Keratinocyte (primary cell): ENCODE measurements around the gene DHX35. TPM values are rescaled to one million over a fixed set of nuclear protein-coding genes. Genes with fewer than 3 reads are reported as not detected.

ENCODE experiments used
- DNase-seq: peaks from one replicate; pipeline ENCODE4 v3.0.0-alpha.2; 2011; ENCODE audit warnings: low read depth, missing footprints, low spot score
- FAIRE-seq: peaks from 2 replicates; lab custom pipeline; 2011; peaks lifted over from hg19 to GRCh38; lab: Jason Lieb, UNC
- H2AFZ ChIP-seq: 2 replicates; pipeline ENCODE4 v1.6.0; 2012; ENCODE audit warnings: low read length, control low read depth, inconsistent platforms; ENCODE audit not compliant: control insufficient read depth
- H3K27ac ChIP-seq: 2 replicates; pipeline ENCODE4 v1.5.1; 2011; ENCODE audit warnings: low read length; ENCODE audit not compliant: control insufficient read depth, insufficient read depth
- H3K27me3 ChIP-seq: 3 replicates; pipeline ENCODE4 v1.6.0; 2011; ENCODE audit warnings: low read length; ENCODE audit not compliant: control insufficient read depth, insufficient read depth; ENCODE audit errors: extremely low read depth
- H3K36me3 ChIP-seq, 2 experiments: 2 replicates in 1 of 2; 3 replicates in 1 of 2; pipeline ENCODE4 v1.5.1; 2011; ENCODE audit warnings: low read length in 2 of 2, mild to moderate bottlenecking in 1 of 2; ENCODE audit not compliant: control insufficient read depth in 2 of 2, insufficient read depth in 2 of 2; ENCODE audit errors: extremely low read depth in 1 of 2
- H3K4me1 ChIP-seq: 3 replicates; pipeline ENCODE4 v1.5.1; 2011; ENCODE audit warnings: low read length; ENCODE audit not compliant: control insufficient read depth, insufficient read depth; ENCODE audit errors: extremely low read depth
- H3K4me2 ChIP-seq: 3 replicates; pipeline ENCODE4 v1.6.0; 2011; ENCODE audit warnings: low read depth, low read length; ENCODE audit not compliant: control insufficient read depth, insufficient read depth; ENCODE audit errors: extremely low read depth
- H3K4me3 ChIP-seq, 3 experiments: fragments of 200-600 bp in 1 of 3; sonication (generic) in 1 of 3; 2 replicates in 2 of 3; 3 replicates in 1 of 3; pipeline ENCODE4 v1.5.1; 2011 to 2016; ENCODE audit warnings: low read length in 3 of 3, mild to moderate bottlenecking in 3 of 3, control low read depth in 2 of 3, inconsistent platforms in 1 of 3, low read depth in 1 of 3, mixed read lengths in 1 of 3, mixed run types in 1 of 3, moderate library complexity in 1 of 3; ENCODE audit not compliant: control insufficient read depth in 2 of 3, insufficient read depth in 2 of 3; ENCODE audit errors: extremely low read depth in 1 of 3
- H3K79me2 ChIP-seq: 2 replicates; pipeline ENCODE4 v1.6.0; 2012; ENCODE audit warnings: low read length; ENCODE audit not compliant: control insufficient read depth, insufficient read depth
- H3K9ac ChIP-seq: 3 replicates; pipeline ENCODE4 v1.6.0; 2011; ENCODE audit warnings: low read length; ENCODE audit not compliant: control insufficient read depth, insufficient read depth; ENCODE audit errors: extremely low read depth
- H3K9me1 ChIP-seq: 3 replicates; pipeline ENCODE4 v1.6.0; 2011; ENCODE audit warnings: low read length; ENCODE audit not compliant: control insufficient read depth, insufficient read depth; ENCODE audit errors: extremely low read depth
- H3K9me3 ChIP-seq: 2 replicates; pipeline ENCODE4 v1.5.1; 2012; ENCODE audit warnings: low read depth, low read length; ENCODE audit not compliant: control insufficient read depth
- H4K20me1 ChIP-seq: 3 replicates; pipeline ENCODE4 v1.6.0; 2011; ENCODE audit warnings: low read length; ENCODE audit not compliant: control insufficient read depth, insufficient read depth; ENCODE audit errors: extremely low read depth
- EZH2 ChIP-seq: IDR thresholded peaks from one replicate; pipeline ENCODE4 v1.6.1; 2012; ENCODE audit warnings: inconsistent platforms, mild to moderate bottlenecking, low read length, moderate library complexity
- dilution Hi-C: fragments of 300-500 bp; cut with MboI; formaldehyde crosslinking; loops from one replicate; pipeline ENCODE4 v1.7.0; 2020; ENCODE audit warnings: low sequenced_read_pairs; ENCODE audit not compliant: extremely low pct_ligation_motif_present
- polyA plus RNA-seq, 5 experiments: library from polyadenylated mRNA; depleted of rRNA in 3 of 5; stranded (reverse) in 3 of 5; stranded (forward) in 1 of 5; unstranded in 1 of 5; fragments of >200 nt; gene quantifications; 1 replicate in 1 of 5; 2 replicates in 3 of 5; 3 replicates in 1 of 5; pipeline versions ENCODE4 v1.2.1 to v1.2.3, GENCODE V29; 2011 to 2012; ENCODE audit warnings: missing spikeins in 2 of 5, low read depth in 1 of 5, low replicate concordance in 1 of 5
- TF ChIP-seq, protein P1 (sequence below), 3 experiments: IDR thresholded peaks in 1 of 3; conservative IDR thresholded peaks in 1 of 3; optimal IDR thresholded peaks in 1 of 3; 2 replicates in 2 of 3; 3 replicates in 1 of 3; pipeline versions ENCODE3 to v1.5.1; 2011; ENCODE audit warnings: low read length in 3 of 3, mild to moderate bottlenecking in 3 of 3, moderate library complexity in 2 of 3, control low read depth in 1 of 3, inconsistent platforms in 1 of 3; ENCODE audit not compliant: insufficient read depth in 2 of 3; ENCODE audit errors: extremely low read depth in 1 of 3

Gene DHX35
- polyA plus RNA-seq, 1 donor (not counting 4 experiments of a cell fraction or from before 2014, with no cell fraction given) = 9.8 TPM

DNA sequence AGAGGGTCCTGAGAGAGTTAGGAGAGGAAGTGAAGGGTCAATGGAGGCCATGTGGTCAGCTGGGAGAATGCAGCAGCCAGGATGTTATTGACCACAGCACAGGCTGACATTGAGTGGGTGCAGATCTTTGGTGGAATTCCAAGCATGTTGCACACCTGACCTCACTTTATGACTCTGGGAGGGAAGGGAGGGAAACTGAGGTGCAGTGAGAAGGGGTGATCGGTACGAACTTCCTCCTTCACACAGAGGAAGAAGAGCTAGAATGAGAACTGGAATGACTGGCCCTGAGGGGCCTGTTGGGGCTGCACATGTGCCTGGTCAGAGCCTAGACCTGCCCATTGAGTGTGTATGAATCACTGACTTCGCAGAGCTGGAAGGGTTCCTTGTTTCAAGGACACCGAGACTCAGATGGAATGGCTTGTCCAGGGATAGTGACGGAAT, 26.2 kb upstream of the DHX35 start:
- FAIRE-seq = peak; percentile 51
- Histone ChIP-seq H3K4me3 (no peak overlapping the region), H3K9me1 (no peaks in the 10 kb centered on the region), H3K4me2 (peak overlapping the region; percentile 28), H3K9me3 (no peaks in the 10 kb centered on the region), H3K36me3 (peaks cover 0 to 23% of the 10 kb centered on the region in 2 experiments), H3K9ac (no peak overlapping the region), H3K27ac (no peak overlapping the region), H4K20me1 (peaks cover 2% of the 10 kb centered on the region), H3K27me3 (no peaks in the 10 kb centered on the region), H3K4me1 (peaks cover 12% of the 10 kb centered on the region), H2AFZ (no peak overlapping the region), H3K79me2 (peaks cover 97% of the 10 kb centered on the region)
- TF ChIP-seq, protein P1, sequence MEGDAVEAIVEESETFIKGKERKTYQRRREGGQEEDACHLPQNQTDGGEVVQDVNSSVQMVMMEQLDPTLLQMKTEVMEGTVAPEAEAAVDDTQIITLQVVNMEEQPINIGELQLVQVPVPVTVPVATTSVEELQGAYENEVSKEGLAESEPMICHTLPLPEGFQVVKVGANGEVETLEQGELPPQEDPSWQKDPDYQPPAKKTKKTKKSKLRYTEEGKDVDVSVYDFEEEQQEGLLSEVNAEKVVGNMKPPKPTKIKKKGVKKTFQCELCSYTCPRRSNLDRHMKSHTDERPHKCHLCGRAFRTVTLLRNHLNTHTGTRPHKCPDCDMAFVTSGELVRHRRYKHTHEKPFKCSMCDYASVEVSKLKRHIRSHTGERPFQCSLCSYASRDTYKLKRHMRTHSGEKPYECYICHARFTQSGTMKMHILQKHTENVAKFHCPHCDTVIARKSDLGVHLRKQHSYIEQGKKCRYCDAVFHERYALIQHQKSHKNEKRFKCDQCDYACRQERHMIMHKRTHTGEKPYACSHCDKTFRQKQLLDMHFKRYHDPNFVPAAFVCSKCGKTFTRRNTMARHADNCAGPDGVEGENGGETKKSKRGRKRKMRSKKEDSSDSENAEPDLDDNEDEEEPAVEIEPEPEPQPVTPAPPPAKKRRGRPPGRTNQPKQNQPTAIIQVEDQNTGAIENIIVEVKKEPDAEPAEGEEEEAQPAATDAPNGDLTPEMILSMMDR (optimal IDR thresholded peaks at IDR 0.05 in 1 of 3, IDR thresholded peaks at IDR 0.05 in 1 of 3, conservative IDR thresholded peaks at IDR 0.05 in 1 of 3; ENCODE audit: extremely low read depth in 1 of 3, insufficient read depth in 2 of 3, low read length in 3 of 3) = no peak
- no peak for TF ChIP-seq EZH2
- DNase-seq = no peak
- dilution Hi-C loops = no loop called here

DNA sequence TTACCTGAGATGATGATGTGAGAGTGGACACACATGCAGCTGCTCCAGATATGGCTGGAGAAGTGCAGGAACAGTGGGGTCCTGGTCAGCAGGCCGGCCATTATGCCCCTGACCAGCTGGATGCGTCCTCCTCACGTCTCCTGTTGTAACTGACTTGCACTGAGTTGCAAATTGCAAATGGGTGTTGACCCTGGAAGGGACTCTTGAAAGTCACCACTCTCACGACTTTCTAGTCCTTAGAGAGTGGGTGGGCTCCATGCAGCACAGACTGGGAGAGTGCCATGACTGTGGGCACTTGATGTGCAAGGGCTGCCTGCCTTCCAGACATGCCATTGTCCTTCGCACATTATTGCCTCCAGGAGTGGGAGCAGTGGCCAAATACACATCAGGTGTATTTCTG, 25.1 kb upstream of the DHX35 start:
- Histone ChIP-seq H3K27me3 (no peaks in the 10 kb centered on the region), H3K9me3 (no peaks in the 10 kb centered on the region), H3K36me3 (peaks cover 1 to 30% of the 10 kb centered on the region in 2 experiments), H3K79me2 (peaks cover 97% of the 10 kb centered on the region), H3K9ac (no peak overlapping the region), H3K9me1 (peaks cover 3% of the 10 kb centered on the region), H3K4me3 (no peak overlapping the region), H3K27ac (no peak overlapping the region), H4K20me1 (peaks cover 2% of the 10 kb centered on the region), H3K4me2 (no peak overlapping the region), H3K4me1 (peaks cover 12% of the 10 kb centered on the region), H2AFZ (no peak overlapping the region)
- DNase-seq (no peak), FAIRE-seq (no peak)
- no peak for TF ChIP-seq EZH2
- TF ChIP-seq, protein P1 (optimal IDR thresholded peaks at IDR 0.05 in 1 of 3, IDR thresholded peaks at IDR 0.05 in 1 of 3, conservative IDR thresholded peaks at IDR 0.05 in 1 of 3; ENCODE audit: extremely low read depth in 1 of 3, insufficient read depth in 2 of 3, low read length in 3 of 3) = no peak
- dilution Hi-C loops = no loop called here
